GM12878 (cell line): ENCODE results near the gene OR9Q1. TPM values are rescaled to one million over a fixed set of nuclear protein-coding genes. Genes with fewer than 3 reads are reported as not detected.
"Not testable (repeated sequence)": the region's sequence is repeated elsewhere in the genome, so short reads cannot be mapped to it uniquely, and the experiment has no call there.

ENCODE experiments used
- ATAC-seq: fragments of 200-7000 bp; cut with Tn5 transposase; 3 replicates; pipeline ENCODE4 v1.9.1; 2020; ENCODE audit warnings: mild to moderate bottlenecking, moderate library complexity
- BruUV-seq: library from RNA; stranded (reverse); fragments of 400-500 nt; replicated peaks from 2 replicates; lab custom pipeline; 2021; lab: Mats Ljungman, UMichigan
- CTCF ChIA-PET: fragments of 300-600 bp; sonication (Branson Sonifier 250); formaldehyde crosslinking; extraction: SDS; loops from one replicate; lab custom pipeline; 2021; ENCODE audit warnings: inconsistent platforms; lab: Yijun Ruan, JAX
- POLR2A ChIA-PET: fragments of 350-600 bp; formaldehyde crosslinking; extraction: SDS; loops from one replicate; lab custom pipeline; 2021; ENCODE audit warnings: inconsistent platforms; lab: Charles Lee
- RAD21 ChIA-PET: fragments of 300-600 bp; sonication (Branson Sonifier 250); formaldehyde crosslinking; loops from one replicate; lab custom pipeline; 2023; ENCODE audit warnings: antibody characterized with exemption; ENCODE audit not compliant: unreplicated experiment; lab: Charles Lee
- SMC1A ChIA-PET: fragments of 300-600 bp; sonication (Branson Sonifier 250); formaldehyde crosslinking; loops from one replicate; lab custom pipeline; 2023; ENCODE audit not compliant: unreplicated experiment, uncharacterized antibody; lab: Charles Lee
- DNase-seq: peaks from one replicate; pipeline ENCODE4 v3.0.0-alpha.2; 2011; ENCODE audit warnings: low read depth, low spot score
- FAIRE-seq: peaks from 3 replicates; lab custom pipeline; 2011; peaks lifted over from hg19 to GRCh38; lab: Jason Lieb, UNC
- H2AFZ ChIP-seq: 2 replicates; pipeline ENCODE4 v1.6.0; 2011; ENCODE audit warnings: low read depth, low read length, control low read depth; ENCODE audit not compliant: control insufficient read depth
- H3K27ac ChIP-seq: 2 replicates; pipeline ENCODE4 v1.5.1; 2011; ENCODE audit warnings: control low read depth; ENCODE audit not compliant: control insufficient read depth, insufficient read depth
- H3K27me3 ChIP-seq, 2 experiments: replicated peaks in 1 of 2; 2 replicates each; pipeline versions ENCODE4 v1.6.0 to v1.6.1; 2011; ENCODE audit warnings: low read length in 1 of 2; ENCODE audit not compliant: control insufficient read depth in 2 of 2, insufficient read depth in 2 of 2
- H3K36me3 ChIP-seq, 2 experiments: 2 replicates each; pipeline ENCODE4 v1.5.1; 2011; ENCODE audit warnings: low read length in 1 of 2; ENCODE audit not compliant: control insufficient read depth in 2 of 2, insufficient read depth in 2 of 2
- H3K4me1 ChIP-seq: 2 replicates; pipeline ENCODE4 v1.6.1; 2011; ENCODE audit warnings: mild to moderate bottlenecking, low read length, moderate library complexity, mixed read lengths; ENCODE audit not compliant: control insufficient read depth, insufficient read depth
- H3K4me2 ChIP-seq: 2 replicates; pipeline ENCODE4 v1.6.0; 2011; ENCODE audit warnings: control low read depth; ENCODE audit not compliant: control insufficient read depth, insufficient read depth
- H3K4me3 ChIP-seq: fragments of 200-600 bp; sonication (generic); 2 replicates; pipeline ENCODE4 v1.5.1; 2016
- H3K79me2 ChIP-seq: 2 replicates; pipeline ENCODE4 v1.6.0; 2011; ENCODE audit warnings: low read length; ENCODE audit not compliant: control insufficient read depth, insufficient read depth
- H3K9ac ChIP-seq: 2 replicates; pipeline ENCODE4 v1.8.0; 2011; ENCODE audit warnings: low read length, control low read depth, mixed read lengths; ENCODE audit not compliant: control insufficient read depth, insufficient read depth
- H3K9me3 ChIP-seq: replicated peaks from 3 replicates; pipeline ENCODE4 v1.5.1; 2011; ENCODE audit warnings: mild to moderate bottlenecking, low read length; ENCODE audit not compliant: control insufficient read depth, insufficient read depth
- H4K20me1 ChIP-seq: 2 replicates; pipeline ENCODE4 v1.6.0; 2011; ENCODE audit not compliant: control insufficient read depth, insufficient read depth
- CBX5 ChIP-seq: sonication (generic); IDR thresholded peaks from 2 replicates; pipeline ENCODE4 v1.6.1; 2016; ENCODE audit warnings: low read depth, moderate library complexity, mild to moderate bottlenecking, inconsistent platforms
- EGR1 ChIP-seq, 2 experiments: IDR thresholded peaks; 1 replicate in 1 of 2; 2 replicates in 1 of 2; pipeline ENCODE4 v1.6.1; 2011 to 2012; ENCODE audit warnings: low read depth in 2 of 2, low read length in 2 of 2, borderline replicate concordance in 1 of 2, mild to moderate bottlenecking in 1 of 2, moderate library complexity in 1 of 2
- EZH2 ChIP-seq: IDR thresholded peaks from 2 replicates; pipeline ENCODE4 v1.6.1; 2012; ENCODE audit warnings: low read depth, mild to moderate bottlenecking, control low read depth, inconsistent platforms, low read length, borderline replicate concordance; ENCODE audit not compliant: control insufficient read depth
- MEF2B ChIP-seq: fragments of 450-650 bp; IDR thresholded peaks from 2 replicates; pipeline ENCODE4 v1.6.1; 2018; ENCODE audit warnings: mild to moderate bottlenecking, moderate library complexity; ENCODE audit not compliant: partially characterized antibody, poor library complexity, severe bottlenecking
- MYC ChIP-seq: IDR thresholded peaks from 2 replicates; pipeline ENCODE4 v1.6.1; 2011; ENCODE audit warnings: mild to moderate bottlenecking, low read length, moderate library complexity, inconsistent platforms; ENCODE audit not compliant: insufficient read depth, insufficient replicate concordance, insufficient read length, severe bottlenecking
- NFXL1 ChIP-seq: fragments of 450-650 bp; IDR thresholded peaks from 2 replicates; pipeline ENCODE4 v1.6.1; 2017; ENCODE audit warnings: antibody characterized with exemption, mild to moderate bottlenecking, borderline replicate concordance
- SMC3 ChIP-seq: IDR thresholded peaks from 2 replicates; pipeline ENCODE4 v1.6.1; 2011; ENCODE audit warnings: low read length, improper control_type of control experiment, borderline replicate concordance
- ZSCAN29 ChIP-seq: fragments of 450-650 bp; IDR thresholded peaks from 2 replicates; pipeline ENCODE4 v1.6.1; 2017; ENCODE audit warnings: mild to moderate bottlenecking, moderate library complexity
- WGBS: methylation state at CpG from one replicate; pipeline ENCODE4 v1.1.6; 2016; ENCODE audit warnings: low lambda C conversion rate; ENCODE audit not compliant: insufficient replicate concordance, insufficient coverage; ENCODE audit errors: missing lambda C conversion rate; 5-methylcytosine and 5-hydroxymethylcytosine counted together
- in situ Hi-C: fragments of 300-500 bp; cut with MboI; formaldehyde crosslinking; loops from 9 replicates; pipeline ENCODE4 v1.14.3; 2018; ENCODE audit warnings: mixed read lengths
- intact Hi-C: fragments of 100-400 bp; cut with micrococcal nuclease; formaldehyde crosslinking; loops from one replicate; pipeline ENCODE4 v1.14.2; 2022; ENCODE audit not compliant: unreplicated experiment
- polyA plus RNA-seq, 11 experiments: library from polyadenylated mRNA; depleted of rRNA in 4 of 11; unstranded in 6 of 11; stranded (reverse) in 5 of 11; fragments of >200 nt; fragmentation: Nextera tagmentation in 4 of 11; fragmentation: Illumina TruSeq in 1 of 11; extraction: Ambion mirVana in 4 of 11; extraction: Trizol in 1 of 11; gene quantifications; 1 replicate in 1 of 11; 2 replicates in 10 of 11; pipeline versions ENCODE4 v1.2.1 to v1.2.3, GENCODE V29; 2011 to 2016; ENCODE audit warnings: inconsistent platforms in 2 of 11, missing spikeins in 2 of 11, low read depth in 1 of 11
- total RNA-seq, 4 experiments: library from RNA; depleted of rRNA in 3 of 4; stranded (reverse); fragments of >200 nt in 3 of 4; fragmentation: Illumina TruSeq in 1 of 4; extraction: Trizol in 1 of 4; gene quantifications; 2 replicates each; pipeline versions ENCODE4 v1.2.1 to v1.2.3, GENCODE V29; 2013 to 2021
- TF ChIP-seq, protein P1 (sequence below): fragments of 450-650 bp; IDR thresholded peaks from 2 replicates; pipeline ENCODE4 v1.6.1; 2016; ENCODE audit warnings: mild to moderate bottlenecking
- TF ChIP-seq, protein P2 (sequence below): IDR thresholded peaks from 2 replicates; pipeline ENCODE4 v1.6.1; 2012; ENCODE audit warnings: low read depth, low read length, improper control_type of control experiment
- TF ChIP-seq, protein P3 (sequence below): fragments of 450-650 bp; formaldehyde crosslinking; IDR thresholded peaks from 2 replicates; pipeline ENCODE4 v1.4.0; 2020; ENCODE audit warnings: mild to moderate bottlenecking, moderate library complexity
- TF ChIP-seq, protein P4 (sequence below): fragments of 450-650 bp; IDR thresholded peaks from 2 replicates; pipeline ENCODE4 v1.6.1; 2017; ENCODE audit warnings: mild to moderate bottlenecking, moderate library complexity

The OR9Q1 gene
- total and polyA plus RNA-seq, 10 of the 15 experiments (the other 5 are each of a cell fraction or from before 2014, with no cell fraction given), result not detected

DNA sequence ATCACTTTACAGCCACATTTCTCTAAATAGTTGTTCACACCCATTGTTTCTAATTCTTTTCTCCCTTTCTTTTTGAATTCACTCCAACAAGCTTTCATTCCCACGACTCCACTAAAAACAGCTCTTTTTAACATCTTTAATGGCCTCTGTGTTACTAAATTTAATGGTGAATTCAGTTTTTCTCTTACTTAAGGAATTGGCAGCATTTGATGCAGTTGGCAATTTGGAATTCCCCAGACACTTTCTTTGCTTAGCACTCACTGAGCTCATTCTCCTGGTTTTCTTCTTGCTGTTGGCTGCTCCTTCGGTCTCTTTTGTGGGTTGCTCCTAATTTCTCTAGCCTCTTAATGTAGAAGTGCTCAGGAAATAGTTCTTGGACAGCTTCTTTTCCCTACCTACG, 40.5 kb upstream of the OR9Q1 start (continued):
- TF ChIP-seq, protein P1, sequence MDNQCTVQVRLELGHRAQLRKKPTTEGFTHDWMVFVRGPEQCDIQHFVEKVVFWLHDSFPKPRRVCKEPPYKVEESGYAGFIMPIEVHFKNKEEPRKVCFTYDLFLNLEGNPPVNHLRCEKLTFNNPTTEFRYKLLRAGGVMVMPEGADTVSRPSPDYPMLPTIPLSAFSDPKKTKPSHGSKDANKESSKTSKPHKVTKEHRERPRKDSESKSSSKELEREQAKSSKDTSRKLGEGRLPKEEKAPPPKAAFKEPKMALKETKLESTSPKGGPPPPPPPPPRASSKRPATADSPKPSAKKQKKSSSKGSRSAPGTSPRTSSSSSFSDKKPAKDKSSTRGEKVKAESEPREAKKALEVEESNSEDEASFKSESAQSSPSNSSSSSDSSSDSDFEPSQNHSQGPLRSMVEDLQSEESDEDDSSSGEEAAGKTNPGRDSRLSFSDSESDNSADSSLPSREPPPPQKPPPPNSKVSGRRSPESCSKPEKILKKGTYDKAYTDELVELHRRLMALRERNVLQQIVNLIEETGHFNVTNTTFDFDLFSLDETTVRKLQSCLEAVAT, result no peak
- TF ChIP-seq MYC (no peak), SMC3 (no peak), MEF2B (no peak), ZSCAN29 (no peak), EZH2 (no peak), NFXL1 (no peak), CBX5 (no peak), EGR1 (IDR thresholded peaks at IDR 0.05; ENCODE audit: borderline replicate concordance in 1 of 2, low read depth in 2 of 2, low read length in 2 of 2) (no peak)
- TF ChIP-seq, protein P2, sequence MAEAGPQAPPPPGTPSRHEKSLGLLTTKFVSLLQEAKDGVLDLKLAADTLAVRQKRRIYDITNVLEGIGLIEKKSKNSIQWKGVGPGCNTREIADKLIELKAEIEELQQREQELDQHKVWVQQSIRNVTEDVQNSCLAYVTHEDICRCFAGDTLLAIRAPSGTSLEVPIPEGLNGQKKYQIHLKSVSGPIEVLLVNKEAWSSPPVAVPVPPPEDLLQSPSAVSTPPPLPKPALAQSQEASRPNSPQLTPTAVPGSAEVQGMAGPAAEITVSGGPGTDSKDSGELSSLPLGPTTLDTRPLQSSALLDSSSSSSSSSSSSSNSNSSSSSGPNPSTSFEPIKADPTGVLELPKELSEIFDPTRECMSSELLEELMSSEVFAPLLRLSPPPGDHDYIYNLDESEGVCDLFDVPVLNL, result no peak
- TF ChIP-seq, protein P3, sequence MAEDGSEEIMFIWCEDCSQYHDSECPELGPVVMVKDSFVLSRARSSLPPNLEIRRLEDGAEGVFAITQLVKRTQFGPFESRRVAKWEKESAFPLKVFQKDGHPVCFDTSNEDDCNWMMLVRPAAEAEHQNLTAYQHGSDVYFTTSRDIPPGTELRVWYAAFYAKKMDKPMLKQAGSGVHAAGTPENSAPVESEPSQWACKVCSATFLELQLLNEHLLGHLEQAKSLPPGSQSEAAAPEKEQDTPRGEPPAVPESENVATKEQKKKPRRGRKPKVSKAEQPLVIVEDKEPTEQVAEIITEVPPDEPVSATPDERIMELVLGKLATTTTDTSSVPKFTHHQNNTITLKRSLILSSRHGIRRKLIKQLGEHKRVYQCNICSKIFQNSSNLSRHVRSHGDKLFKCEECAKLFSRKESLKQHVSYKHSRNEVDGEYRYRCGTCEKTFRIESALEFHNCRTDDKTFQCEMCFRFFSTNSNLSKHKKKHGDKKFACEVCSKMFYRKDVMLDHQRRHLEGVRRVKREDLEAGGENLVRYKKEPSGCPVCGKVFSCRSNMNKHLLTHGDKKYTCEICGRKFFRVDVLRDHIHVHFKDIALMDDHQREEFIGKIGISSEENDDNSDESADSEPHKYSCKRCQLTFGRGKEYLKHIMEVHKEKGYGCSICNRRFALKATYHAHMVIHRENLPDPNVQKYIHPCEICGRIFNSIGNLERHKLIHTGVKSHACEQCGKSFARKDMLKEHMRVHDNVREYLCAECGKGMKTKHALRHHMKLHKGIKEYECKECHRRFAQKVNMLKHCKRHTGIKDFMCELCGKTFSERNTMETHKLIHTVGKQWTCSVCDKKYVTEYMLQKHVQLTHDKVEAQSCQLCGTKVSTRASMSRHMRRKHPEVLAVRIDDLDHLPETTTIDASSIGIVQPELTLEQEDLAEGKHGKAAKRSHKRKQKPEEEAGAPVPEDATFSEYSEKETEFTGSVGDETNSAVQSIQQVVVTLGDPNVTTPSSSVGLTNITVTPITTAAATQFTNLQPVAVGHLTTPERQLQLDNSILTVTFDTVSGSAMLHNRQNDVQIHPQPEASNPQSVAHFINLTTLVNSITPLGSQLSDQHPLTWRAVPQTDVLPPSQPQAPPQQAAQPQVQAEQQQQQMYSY (CRISPR knock-in tag), result no peak
- TF ChIP-seq, protein P4, sequence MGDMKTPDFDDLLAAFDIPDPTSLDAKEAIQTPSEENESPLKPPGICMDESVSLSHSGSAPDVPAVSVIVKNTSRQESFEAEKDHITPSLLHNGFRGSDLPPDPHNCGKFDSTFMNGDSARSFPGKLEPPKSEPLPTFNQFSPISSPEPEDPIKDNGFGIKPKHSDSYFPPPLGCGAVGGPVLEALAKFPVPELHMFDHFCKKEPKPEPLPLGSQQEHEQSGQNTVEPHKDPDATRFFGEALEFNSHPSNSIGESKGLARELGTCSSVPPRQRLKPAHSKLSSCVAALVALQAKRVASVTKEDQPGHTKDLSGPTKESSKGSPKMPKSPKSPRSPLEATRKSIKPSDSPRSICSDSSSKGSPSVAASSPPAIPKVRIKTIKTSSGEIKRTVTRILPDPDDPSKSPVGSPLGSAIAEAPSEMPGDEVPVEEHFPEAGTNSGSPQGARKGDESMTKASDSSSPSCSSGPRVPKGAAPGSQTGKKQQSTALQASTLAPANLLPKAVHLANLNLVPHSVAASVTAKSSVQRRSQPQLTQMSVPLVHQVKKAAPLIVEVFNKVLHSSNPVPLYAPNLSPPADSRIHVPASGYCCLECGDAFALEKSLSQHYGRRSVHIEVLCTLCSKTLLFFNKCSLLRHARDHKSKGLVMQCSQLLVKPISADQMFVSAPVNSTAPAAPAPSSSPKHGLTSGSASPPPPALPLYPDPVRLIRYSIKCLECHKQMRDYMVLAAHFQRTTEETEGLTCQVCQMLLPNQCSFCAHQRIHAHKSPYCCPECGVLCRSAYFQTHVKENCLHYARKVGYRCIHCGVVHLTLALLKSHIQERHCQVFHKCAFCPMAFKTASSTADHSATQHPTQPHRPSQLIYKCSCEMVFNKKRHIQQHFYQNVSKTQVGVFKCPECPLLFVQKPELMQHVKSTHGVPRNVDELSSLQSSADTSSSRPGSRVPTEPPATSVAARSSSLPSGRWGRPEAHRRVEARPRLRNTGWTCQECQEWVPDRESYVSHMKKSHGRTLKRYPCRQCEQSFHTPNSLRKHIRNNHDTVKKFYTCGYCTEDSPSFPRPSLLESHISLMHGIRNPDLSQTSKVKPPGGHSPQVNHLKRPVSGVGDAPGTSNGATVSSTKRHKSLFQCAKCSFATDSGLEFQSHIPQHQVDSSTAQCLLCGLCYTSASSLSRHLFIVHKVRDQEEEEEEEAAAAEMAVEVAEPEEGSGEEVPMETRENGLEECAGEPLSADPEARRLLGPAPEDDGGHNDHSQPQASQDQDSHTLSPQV, result no peak

DNA sequence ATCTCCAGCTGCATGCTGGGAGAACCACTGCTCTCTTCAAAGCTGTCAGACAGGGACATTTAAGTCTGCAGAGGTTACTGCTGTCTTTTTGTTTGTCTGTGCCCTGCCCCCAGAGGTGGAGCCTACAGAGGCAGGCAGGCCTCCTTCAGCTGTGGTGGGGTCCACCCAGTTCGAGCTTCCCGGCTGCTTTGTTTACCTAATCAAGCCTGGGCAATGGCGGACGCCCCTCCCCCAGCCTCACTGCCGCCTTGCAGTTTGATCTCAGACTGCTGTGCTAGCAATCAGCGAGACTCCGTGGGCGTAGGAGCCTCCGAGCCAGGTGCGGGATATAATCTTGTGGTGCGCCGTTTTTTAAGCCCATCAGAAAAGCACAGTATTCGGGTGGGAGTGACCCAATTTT, 24.2 kb upstream of the OR9Q1 start:
- H3K27ac ChIP-seq, SMC1A ChIA-PET, intact Hi-C loops, H3K4me1 ChIP-seq, CTCF ChIA-PET, H3K9me3 ChIP-seq, RAD21 ChIA-PET, POLR2A ChIA-PET, H3K4me2 ChIP-seq, H4K20me1 ChIP-seq, H3K27me3 ChIP-seq, ATAC-seq, DNase-seq, in situ Hi-C loops, H3K79me2 ChIP-seq, BruUV-seq, FAIRE-seq, H3K9ac ChIP-seq, H3K36me3 ChIP-seq, H3K4me3 ChIP-seq, H2AFZ ChIP-seq: not testable (repeated sequence)
- 64% methylated on average over 12 of the region's 13 CpGs for WGBS
